22Rv1 (cell line): ENCODE data around the gene ACSF3.

ENCODE experiments used
- ZFX ChIP-seq: fragments of 450-650 bp; IDR thresholded peaks from 2 replicates; pipeline ENCODE4 v1.6.1; 2017; ENCODE audit warnings: antibody characterized with exemption, borderline replicate concordance
- TF ChIP-seq, protein P1 (sequence below): fragments of 450-650 bp; IDR thresholded peaks from 2 replicates; pipeline ENCODE4 v1.5.1; 2017; ENCODE audit warnings: mild to moderate bottlenecking

DNA sequence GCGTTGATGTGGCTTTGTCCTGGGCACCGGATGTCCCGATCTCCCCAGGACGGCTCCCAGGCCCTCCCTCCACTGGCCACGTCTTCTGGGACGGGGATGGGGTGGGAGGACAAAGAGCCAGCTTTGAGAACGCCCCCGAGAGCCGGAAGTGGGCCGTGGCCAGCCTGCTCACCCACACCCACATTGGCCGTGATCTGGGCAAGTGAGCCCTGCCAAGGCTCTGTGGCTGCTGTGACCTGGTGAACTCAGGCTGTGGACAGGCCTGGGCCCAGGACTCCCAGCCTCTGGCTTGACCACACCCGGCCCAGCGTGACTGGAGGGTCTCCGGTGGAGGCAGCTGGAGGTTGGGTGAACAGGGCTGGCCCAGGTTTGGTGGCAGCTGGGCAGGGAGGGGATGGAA, 81.2 kb downstream of the ACSF3 start:
- TF ChIP-seq, protein P1, sequence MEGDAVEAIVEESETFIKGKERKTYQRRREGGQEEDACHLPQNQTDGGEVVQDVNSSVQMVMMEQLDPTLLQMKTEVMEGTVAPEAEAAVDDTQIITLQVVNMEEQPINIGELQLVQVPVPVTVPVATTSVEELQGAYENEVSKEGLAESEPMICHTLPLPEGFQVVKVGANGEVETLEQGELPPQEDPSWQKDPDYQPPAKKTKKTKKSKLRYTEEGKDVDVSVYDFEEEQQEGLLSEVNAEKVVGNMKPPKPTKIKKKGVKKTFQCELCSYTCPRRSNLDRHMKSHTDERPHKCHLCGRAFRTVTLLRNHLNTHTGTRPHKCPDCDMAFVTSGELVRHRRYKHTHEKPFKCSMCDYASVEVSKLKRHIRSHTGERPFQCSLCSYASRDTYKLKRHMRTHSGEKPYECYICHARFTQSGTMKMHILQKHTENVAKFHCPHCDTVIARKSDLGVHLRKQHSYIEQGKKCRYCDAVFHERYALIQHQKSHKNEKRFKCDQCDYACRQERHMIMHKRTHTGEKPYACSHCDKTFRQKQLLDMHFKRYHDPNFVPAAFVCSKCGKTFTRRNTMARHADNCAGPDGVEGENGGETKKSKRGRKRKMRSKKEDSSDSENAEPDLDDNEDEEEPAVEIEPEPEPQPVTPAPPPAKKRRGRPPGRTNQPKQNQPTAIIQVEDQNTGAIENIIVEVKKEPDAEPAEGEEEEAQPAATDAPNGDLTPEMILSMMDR = no peak
- no peak for TF ChIP-seq ZFX
